ENCODE results near the gene PRSS21. TPM values are rescaled to one million over a fixed set of nuclear protein-coding genes. Genes with fewer than 3 reads are reported as not detected.

The PRSS21 gene
- total and polyA plus RNA-seq, 7 donors, result 0.58 TPM; not detected in 6

DNA sequence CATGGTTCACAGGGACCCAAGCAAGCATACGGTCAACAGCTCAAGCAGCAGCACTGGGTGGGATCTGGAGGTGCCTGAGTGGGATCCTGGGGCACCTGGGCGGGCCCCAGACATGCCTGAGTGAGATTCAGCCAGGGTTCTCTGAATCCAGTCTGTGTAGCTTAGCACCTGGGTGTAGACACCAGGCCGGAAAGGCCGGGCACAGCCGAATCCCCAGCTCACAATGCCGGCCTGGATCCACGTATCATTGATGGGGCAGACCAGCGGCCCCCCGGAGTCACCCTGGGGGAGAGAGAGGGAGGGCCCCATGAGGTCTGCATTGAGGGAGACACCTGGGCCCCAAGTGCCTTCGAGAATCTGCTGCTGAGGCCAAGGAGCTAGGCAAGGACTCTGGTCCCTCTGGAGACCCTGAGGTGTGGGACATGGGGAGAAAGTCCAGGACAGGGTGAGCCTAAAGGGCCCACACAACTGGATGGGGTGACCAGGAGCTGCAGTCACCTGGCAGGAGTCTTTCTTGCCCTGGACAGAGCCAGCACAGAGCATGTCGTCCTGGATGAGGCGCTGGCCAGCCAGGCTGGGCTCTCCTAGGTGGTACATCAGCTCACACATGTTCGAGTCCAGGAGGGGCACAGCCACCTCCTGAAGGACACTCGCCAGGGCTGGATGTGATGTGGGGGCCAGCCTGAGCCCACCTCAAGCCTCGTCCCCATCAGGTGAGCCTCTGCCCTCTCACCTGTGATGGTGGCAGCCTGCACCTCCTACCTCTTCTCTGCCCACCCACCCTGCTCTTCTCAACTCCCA is 22.8 kb downstream of the PRSS21 start:
- intact Hi-C loops (cut with DNase I), result no loop called here
- H3K36me3 ChIP-seq, result no peaks in the 10 kb centered on the region
- H3K27me3 ChIP-seq, result peaks cover 0 to 52% (median 16%) of the 10 kb centered on the region in 3 donors
- H3K4me3 ChIP-seq, result no peak overlapping the region
- H3K9me3 ChIP-seq, result no peaks in the 10 kb centered on the region
- TF ChIP-seq POLR2A (IDR thresholded peaks at IDR 0.05) (no peak), EP300 (IDR thresholded peaks at IDR 0.05) (no peak), POLR2AphosphoS5 (IDR thresholded peaks at IDR 0.05) (no peak)
- TF ChIP-seq, protein P1, sequence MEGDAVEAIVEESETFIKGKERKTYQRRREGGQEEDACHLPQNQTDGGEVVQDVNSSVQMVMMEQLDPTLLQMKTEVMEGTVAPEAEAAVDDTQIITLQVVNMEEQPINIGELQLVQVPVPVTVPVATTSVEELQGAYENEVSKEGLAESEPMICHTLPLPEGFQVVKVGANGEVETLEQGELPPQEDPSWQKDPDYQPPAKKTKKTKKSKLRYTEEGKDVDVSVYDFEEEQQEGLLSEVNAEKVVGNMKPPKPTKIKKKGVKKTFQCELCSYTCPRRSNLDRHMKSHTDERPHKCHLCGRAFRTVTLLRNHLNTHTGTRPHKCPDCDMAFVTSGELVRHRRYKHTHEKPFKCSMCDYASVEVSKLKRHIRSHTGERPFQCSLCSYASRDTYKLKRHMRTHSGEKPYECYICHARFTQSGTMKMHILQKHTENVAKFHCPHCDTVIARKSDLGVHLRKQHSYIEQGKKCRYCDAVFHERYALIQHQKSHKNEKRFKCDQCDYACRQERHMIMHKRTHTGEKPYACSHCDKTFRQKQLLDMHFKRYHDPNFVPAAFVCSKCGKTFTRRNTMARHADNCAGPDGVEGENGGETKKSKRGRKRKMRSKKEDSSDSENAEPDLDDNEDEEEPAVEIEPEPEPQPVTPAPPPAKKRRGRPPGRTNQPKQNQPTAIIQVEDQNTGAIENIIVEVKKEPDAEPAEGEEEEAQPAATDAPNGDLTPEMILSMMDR (IDR thresholded peaks at IDR 0.05), result no peak
- H3K27ac ChIP-seq, result no peak overlapping the region
- H3K4me1 ChIP-seq, result peaks cover 0 to 9% (median 3%) of the 10 kb centered on the region in 4 donors
- 83 to 86% methylated on average over 15 of the region's 15 CpGs for WGBS, 2 donors
- DNase-seq, result peak; percentile 50

DNA sequence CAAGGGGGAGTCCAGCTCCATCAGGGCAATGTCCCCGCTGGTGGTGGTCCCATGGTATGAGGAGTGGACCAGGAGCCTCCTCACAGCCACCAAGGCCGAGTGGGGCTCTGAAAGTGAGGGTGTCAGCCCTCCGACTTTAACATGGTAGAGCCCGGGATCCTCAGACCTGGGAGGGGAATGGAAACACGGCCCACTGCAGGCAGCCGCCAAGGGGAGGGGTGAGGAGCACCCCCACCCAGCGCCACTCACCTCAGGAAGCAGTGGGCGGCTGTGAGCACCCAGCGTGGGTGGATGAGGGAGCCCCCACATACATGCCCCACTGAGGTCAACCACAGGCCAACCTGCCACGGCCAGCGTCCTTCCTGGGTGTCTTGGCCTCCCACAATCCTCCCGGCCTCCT is 23.9 kb downstream of the PRSS21 start:
- Histone ChIP-seq H3K27me3 (peaks cover 0 to 50% (median 16%) of the 10 kb centered on the region in 3 donors), H3K27ac (no peak overlapping the region), H3K36me3 (no peaks in the 10 kb centered on the region)

DNA sequence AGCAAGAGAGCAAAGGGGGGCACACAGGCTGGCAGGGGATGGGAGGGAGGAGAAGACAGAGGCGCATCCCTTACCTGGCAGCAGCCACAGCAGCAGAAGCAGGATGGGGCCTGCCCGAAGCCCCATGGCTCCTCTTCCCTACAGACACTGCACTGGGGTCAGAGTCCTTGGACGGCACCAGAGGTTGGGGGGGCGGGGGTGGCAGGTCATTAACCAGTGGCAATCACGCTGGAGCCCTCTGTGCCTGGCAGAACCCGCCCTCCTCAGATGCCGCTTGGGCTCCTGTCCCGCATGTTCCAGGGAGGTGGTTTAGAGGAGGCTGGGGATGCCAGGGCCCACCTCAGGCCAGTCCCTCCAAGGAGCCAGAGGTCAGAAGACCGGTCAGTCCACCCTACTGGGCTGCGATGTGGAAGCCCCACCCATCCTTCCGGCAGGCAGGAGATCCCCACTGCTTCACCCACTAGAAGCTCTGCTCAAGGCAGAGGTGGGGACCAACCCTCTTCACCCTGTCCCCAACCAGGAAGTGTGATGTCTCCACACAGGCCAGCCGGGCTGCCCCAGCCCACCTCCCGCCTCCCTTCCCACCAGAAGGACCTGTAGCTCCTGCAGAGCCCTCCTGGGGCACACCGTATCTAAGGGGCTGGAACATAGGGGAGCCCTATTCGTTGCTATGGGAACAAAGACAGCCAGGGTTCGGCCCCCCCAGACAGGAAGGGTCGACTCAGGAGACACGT is 24.7 kb downstream of the PRSS21 start:
- TF ChIP-seq POLR2AphosphoS5 (IDR thresholded peaks at IDR 0.05) (no peak), EP300 (IDR thresholded peaks at IDR 0.05) (no peak), POLR2A (IDR thresholded peaks at IDR 0.05) (no peak)
- TF ChIP-seq, protein P1 (IDR thresholded peaks at IDR 0.05), result no peak
- WGBS, 2 donors, result 63 to 76% methylated on average over 18 of the region's 18 CpGs
- Histone ChIP-seq H3K27ac (no peak overlapping the region), H3K9me3 (no peaks in the 10 kb centered on the region), H3K4me3 (peak overlapping the region in 2 of 4 donors; percentile 30), H3K27me3 (peaks cover 0 to 41% (median 16%) of the 10 kb centered on the region in 3 donors), H3K4me1 (peaks cover 0 to 9% (median 3%) of the 10 kb centered on the region in 4 donors), H3K36me3 (no peaks in the 10 kb centered on the region)
- DNase-seq, result peak; percentile 58
- intact Hi-C loops (cut with DNase I), result no loop called here

More for the DNA sequence above, 23.9 kb downstream of the PRSS21 start:
- peak; percentile 48 for DNase-seq
- Histone ChIP-seq H3K4me1 (peaks cover 0 to 9% (median 3%) of the 10 kb centered on the region in 4 donors), H3K4me3 (no peak overlapping the region), H3K9me3 (no peaks in the 10 kb centered on the region)
- TF ChIP-seq, protein P1 (IDR thresholded peaks at IDR 0.05), result no peak
- no peak for TF ChIP-seq EP300 (IDR thresholded peaks at IDR 0.05)
- WGBS, 2 donors, result 69 to 84% methylated on average over 12 of the region's 12 CpGs
- intact Hi-C loops (cut with DNase I), result no loop called here

DNA sequence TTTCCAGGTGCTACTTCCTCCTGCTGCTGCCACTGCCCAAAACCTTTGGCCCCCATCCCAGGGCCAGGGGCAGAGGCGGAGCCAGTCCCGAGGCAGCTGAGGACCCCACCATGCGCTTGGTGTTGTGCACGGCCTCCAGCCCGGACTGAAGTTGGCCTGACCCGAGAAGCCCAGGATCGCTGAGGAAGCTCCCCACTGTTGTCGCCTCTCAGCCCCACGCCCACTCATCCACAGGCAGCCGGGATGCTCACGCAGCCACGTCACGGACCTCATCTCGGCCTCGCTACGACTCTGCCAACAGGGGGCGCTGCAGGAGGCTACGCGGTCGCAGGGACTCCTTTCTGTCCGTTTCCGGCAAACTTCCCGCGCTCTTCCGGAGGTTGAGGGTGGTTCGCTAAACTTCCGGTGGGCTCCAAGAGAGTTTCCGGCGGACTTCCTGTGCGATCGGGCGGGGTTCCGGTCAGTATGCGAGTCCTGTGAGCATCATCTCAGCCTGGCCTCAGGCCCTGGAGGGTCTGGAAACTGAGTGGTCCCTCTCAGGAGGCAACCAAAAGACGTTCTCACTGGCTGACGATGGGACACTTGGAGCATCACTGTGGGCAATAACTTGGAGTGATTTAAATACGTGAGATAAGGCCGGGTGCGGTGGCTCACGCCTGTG is 25.4 kb downstream of the PRSS21 start:
- peak overlapping the region in 1 of 4 donors; percentile 20 for H3K27ac ChIP-seq
- TF ChIP-seq EP300 (IDR thresholded peaks at IDR 0.05) (no peak), POLR2AphosphoS5 (IDR thresholded peaks at IDR 0.05) (no peak), POLR2A (IDR thresholded peaks at IDR 0.05) (no peak)
- TF ChIP-seq, protein P1 (IDR thresholded peaks at IDR 0.05), result no peak
- H3K4me3 ChIP-seq, result peak overlapping the region in 2 of 4 donors; percentile 30
- intact Hi-C loops (cut with DNase I), result no loop called here
- 42 to 61% methylated on average over 40 of the region's 40 CpGs for WGBS, 2 donors
- H3K4me1 ChIP-seq, result peaks cover 0 to 9% (median 3%) of the 10 kb centered on the region in 4 donors
- H3K27me3 ChIP-seq, result peaks cover 0 to 36% (median 16%) of the 10 kb centered on the region in 3 donors
- peak; percentile 69 for DNase-seq
- H3K9me3 ChIP-seq, result no peaks in the 10 kb centered on the region
- H3K36me3 ChIP-seq, result no peaks in the 10 kb centered on the region

Measured in sigmoid colon (tissue), 7 donors.